Activated naive CD8-positive, alpha-beta T cell (primary cell): Measurements from ENCODE around the gene NECAB2.

Experiments used
- H3K27ac Mint-ChIP-seq: one replicate; pipeline ENCODE4 v1.8.0; 2021; ENCODE audit warnings: mixed read lengths
- H3K27me3 Mint-ChIP-seq: one replicate; pipeline ENCODE4 v1.8.0; 2021; ENCODE audit warnings: mixed read lengths
- H3K36me3 Mint-ChIP-seq: one replicate; pipeline ENCODE4 v1.8.0; 2021; ENCODE audit warnings: mixed read lengths
- H3K4me1 Mint-ChIP-seq: one replicate; pipeline ENCODE4 v1.8.0; 2021; ENCODE audit warnings: low read depth, mixed read lengths
- H3K4me3 Mint-ChIP-seq: one replicate; pipeline ENCODE4 v1.8.0; 2021; ENCODE audit warnings: mild to moderate bottlenecking, mixed read lengths
- H3K9me3 Mint-ChIP-seq: one replicate; pipeline ENCODE4 v1.8.0; 2021; ENCODE audit warnings: low read depth, mixed read lengths

The NECAB2 gene

DNA sequence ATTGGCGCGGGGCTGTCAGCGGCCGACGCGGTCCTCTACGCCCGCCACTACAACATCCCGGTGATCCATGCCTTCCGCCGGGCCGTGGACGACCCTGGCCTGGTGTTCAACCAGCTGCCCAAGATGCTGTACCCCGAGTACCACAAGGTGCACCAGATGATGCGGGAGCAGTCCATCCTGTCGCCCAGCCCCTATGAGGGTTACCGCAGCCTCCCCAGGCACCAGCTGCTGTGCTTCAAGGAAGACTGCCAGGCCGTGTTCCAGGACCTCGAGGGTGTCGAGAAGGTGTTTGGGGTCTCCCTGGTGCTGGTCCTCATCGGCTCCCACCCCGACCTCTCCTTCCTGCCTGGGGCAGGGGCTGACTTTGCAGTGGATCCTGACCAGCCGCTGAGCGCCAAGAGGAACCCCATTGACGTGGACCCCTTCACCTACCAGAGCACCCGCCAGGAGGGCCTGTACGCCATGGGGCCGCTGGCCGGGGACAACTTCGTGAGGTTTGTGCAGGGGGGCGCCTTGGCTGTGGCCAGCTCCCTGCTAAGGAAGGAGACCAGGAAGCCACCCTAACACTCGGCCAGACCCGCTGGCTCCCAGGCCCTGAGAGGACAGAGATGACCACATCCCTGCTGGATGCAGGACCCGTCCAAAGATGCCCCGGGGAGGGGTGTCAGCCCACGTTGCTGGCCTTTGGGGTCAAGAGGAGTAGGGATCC is 2.4 kb upstream of the NECAB2 start:
- Mint-ChIP-seq H3K9me3 (no peaks in the 10 kb centered on the region), H3K36me3 (peaks cover 2% of the 10 kb centered on the region), H3K27ac (no peak overlapping the region), H3K4me3 (no peak overlapping the region), H3K27me3 (peaks cover 7% of the 10 kb centered on the region), H3K4me1 (peaks cover 4% of the 10 kb centered on the region)

- no peaks in the 10 kb centered on the region for H3K9me3 Mint-ChIP-seq
- no peak overlapping the region for H3K27ac Mint-ChIP-seq
- peaks cover 7% of the 10 kb centered on the region for H3K27me3 Mint-ChIP-seq
- H3K4me3 Mint-ChIP-seq = no peak overlapping the region
- H3K36me3 Mint-ChIP-seq = peaks cover 2% of the 10 kb centered on the region
- H3K4me1 Mint-ChIP-seq = peaks cover 4% of the 10 kb centered on the region
Observed at GRCh38 chr16:83966153-83966696, 1.8 kb upstream of the NECAB2 start.

DNA sequence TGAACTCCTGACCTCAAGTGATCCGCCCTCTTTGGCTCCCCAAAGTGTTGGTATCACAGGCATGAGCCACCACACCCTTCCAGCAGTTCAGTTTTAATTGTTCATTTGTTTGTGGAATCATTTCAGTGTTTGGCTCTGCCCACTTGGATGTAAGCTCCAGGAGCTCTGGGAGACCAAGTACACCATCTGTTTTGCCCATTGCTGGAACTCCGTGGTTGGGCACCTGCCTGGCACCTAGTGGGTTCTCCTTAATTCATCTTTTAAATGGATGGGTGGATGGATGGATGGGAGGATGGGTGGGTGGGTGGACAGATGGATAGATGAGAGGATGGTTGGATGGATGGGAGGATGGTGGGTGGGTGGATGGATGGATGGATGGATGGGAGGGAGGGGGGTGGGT is 953 bp upstream of the NECAB2 start:
- Mint-ChIP-seq H3K27ac (no peak overlapping the region), H3K36me3 (peaks cover 2% of the 10 kb centered on the region), H3K4me1 (peaks cover 4% of the 10 kb centered on the region), H3K4me3 (no peak overlapping the region), H3K9me3 (no peaks in the 10 kb centered on the region), H3K27me3 (peaks cover 7% of the 10 kb centered on the region)

GRCh38 chr16:83968306-83968851 is 335 bp downstream of the NECAB2 start:
- Mint-ChIP-seq H3K27me3 (peaks cover 7% of the 10 kb centered on the region), H3K9me3 (no peaks in the 10 kb centered on the region), H3K36me3 (peaks cover 2% of the 10 kb centered on the region), H3K27ac (no peak overlapping the region), H3K4me3 (no peak overlapping the region), H3K4me1 (peaks cover 4% of the 10 kb centered on the region)

DNA sequence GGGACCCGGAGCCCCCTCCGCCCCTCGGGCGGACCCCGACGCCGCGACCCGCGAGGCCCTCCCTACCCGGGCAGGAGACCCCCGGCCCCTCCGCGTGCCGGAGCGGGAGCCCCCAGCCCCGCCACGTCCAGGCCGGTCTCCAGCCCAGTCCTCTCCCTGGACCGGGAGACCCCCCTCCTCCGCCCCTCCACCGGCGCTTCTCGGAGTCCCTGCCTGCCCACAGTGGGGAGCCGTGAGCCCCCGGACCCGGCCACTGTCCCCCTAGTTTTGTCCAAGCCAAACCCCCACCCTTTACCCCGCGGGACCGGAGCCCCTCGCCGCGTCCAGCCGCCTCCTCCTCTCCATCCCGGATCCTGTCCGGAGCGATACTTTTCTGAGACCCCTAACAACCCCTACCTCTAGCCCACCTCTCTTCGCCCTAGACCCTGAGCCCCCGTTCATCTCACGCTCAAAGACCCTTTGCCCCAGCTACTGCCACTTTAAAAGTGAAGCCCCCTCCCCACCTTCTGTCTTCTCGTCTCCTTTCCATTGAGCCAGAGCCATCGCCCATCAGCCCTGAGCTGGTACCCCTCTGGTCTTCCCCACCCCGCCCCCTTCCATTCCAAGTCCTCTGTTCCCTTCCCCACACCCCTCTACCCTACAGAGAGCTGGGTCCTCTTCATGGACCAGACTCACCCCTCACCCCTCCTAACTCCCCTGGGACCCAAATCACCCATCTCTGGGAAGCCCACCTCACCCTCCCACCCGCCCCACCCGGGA is 1.0 kb downstream of the NECAB2 start:
- no peak overlapping the region for H3K27ac Mint-ChIP-seq
- H3K4me3 Mint-ChIP-seq = peak overlapping the region; percentile 46
- H3K36me3 Mint-ChIP-seq = peaks cover 2% of the 10 kb centered on the region
- no peaks in the 10 kb centered on the region for H3K9me3 Mint-ChIP-seq
- H3K4me1 Mint-ChIP-seq = peaks cover 4% of the 10 kb centered on the region
- peaks cover 7% of the 10 kb centered on the region for H3K27me3 Mint-ChIP-seq

DNA sequence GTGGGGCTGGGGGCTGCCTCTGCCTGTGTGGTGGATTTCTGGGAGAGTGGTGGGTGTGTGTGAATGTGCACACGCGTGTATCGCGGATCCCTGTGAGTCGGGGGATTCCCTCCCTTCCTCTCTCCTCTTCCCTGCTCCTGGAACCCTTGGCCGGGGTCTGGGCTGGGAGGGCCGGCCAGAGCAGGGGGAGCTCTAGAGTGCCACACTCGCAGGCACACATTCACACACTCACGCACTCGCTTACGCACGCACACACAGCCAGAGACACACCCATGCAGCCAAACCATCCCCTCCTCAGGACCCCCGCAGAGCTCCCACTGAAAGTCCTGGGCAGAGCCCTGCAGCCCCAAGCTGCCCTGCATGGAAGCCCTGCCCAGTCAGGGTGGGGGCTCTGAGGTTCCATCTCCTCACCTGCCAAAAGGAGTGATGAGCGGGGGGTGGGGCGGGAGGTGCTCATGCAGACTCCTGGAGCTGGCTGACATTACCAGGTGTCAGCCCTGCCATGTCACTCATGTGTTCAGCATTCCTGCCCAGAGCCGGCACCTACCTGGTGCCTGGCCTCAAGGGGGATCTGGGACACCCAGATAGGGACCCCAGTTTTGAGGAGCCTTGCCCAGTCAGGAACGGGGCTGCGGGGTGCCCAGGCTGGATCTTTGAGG is 1.9 kb downstream of the NECAB2 start:
- Mint-ChIP-seq H3K4me3 (peak overlapping the region; percentile 46), H3K4me1 (peaks cover 4% of the 10 kb centered on the region), H3K36me3 (peaks cover 2% of the 10 kb centered on the region), H3K27me3 (peaks cover 7% of the 10 kb centered on the region), H3K9me3 (no peaks in the 10 kb centered on the region), H3K27ac (no peak overlapping the region)

DNA sequence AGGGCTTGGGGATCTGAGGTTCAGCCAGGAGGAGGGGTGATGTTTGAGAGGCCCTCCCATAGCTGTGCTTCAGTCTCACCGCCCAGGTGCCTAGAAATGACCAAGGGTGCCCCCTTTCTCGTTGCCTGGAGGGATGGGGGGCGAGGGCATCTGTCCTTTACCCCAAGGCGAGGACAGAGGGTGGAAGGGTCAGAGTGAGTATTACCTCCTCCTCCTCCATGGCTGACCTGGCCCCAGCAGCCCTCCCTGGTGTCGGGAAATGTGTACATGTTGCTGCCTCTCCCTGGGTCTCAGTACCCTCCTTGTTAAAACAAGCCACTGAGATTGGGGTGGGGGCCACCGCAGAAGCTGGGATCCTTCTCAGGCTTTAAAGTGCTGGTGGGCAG is 2.4 kb downstream of the NECAB2 start:
- Mint-ChIP-seq H3K4me3 (no peak overlapping the region), H3K27ac (no peak overlapping the region), H3K4me1 (peaks cover 4% of the 10 kb centered on the region), H3K36me3 (peaks cover 2% of the 10 kb centered on the region), H3K27me3 (peaks cover 7% of the 10 kb centered on the region), H3K9me3 (no peaks in the 10 kb centered on the region)

GRCh38 chr16:83971165-83972130 is 3.4 kb downstream of the NECAB2 start:
- no peak overlapping the region for H3K27ac Mint-ChIP-seq
- no peaks in the 10 kb centered on the region for H3K9me3 Mint-ChIP-seq
- peaks cover 4% of the 10 kb centered on the region for H3K4me1 Mint-ChIP-seq

DNA sequence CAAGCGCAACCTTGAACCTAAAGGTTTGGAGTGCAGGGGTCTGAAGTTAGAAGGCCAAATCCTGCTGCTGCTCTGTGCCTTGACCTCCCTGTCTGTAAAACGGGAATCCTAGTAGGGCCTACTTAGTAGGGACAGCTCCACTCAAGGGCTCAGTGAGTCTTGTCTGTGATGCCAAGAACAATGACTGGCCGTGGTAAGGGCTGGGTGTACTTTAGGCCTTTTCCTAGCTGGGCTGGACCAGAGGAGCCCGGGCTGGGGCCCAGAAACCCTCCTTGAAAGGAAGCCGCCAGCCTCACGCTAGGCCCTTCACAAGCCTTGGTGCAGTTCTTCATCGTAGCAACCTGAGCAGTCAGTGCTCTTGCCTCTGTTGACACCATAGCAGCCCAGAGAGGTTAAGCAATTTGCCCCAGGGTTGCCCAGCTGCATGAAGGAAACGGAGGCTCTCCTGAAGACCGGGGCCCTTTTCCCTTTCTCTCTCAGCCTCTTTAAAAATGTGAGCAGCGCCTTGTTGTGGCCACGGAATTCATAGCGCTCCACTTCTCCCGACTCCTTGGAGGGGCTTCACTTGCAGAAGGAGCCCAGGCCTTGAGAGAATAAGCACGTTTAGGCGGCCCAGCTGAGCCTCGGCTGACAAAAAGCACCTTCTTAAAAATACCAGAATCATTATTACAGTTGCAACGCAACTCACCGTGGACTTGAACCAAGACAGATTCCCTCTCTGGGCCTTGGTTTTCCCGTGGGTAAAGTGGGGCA is 4.4 kb downstream of the NECAB2 start:
- H3K4me1 Mint-ChIP-seq = peaks cover 4% of the 10 kb centered on the region
- H3K27me3 Mint-ChIP-seq = peaks cover 7% of the 10 kb centered on the region
- H3K9me3 Mint-ChIP-seq = no peaks in the 10 kb centered on the region
- H3K4me3 Mint-ChIP-seq = no peak overlapping the region
- no peaks in the 10 kb centered on the region for H3K36me3 Mint-ChIP-seq
- no peak overlapping the region for H3K27ac Mint-ChIP-seq

More at GRCh38 chr16:83971165-83972130, 3.4 kb downstream of the NECAB2 start:
- Mint-ChIP-seq H3K36me3 (peaks cover 2% of the 10 kb centered on the region), H3K27me3 (peaks cover 7% of the 10 kb centered on the region), H3K4me3 (no peak overlapping the region)

- H3K27ac Mint-ChIP-seq = no peak overlapping the region
- H3K4me1 Mint-ChIP-seq = peaks cover 3% of the 10 kb centered on the region
- H3K27me3 Mint-ChIP-seq = peaks cover 4% of the 10 kb centered on the region
- no peaks in the 10 kb centered on the region for H3K36me3 Mint-ChIP-seq
- no peaks in the 10 kb centered on the region for H3K9me3 Mint-ChIP-seq
- H3K4me3 Mint-ChIP-seq = no peak overlapping the region
Observed at GRCh38 chr16:83973077-83973476, 5.0 kb downstream of the NECAB2 start.

GRCh38 chr16:83973581-83974385 is 5.7 kb downstream of the NECAB2 start:
- H3K4me3 Mint-ChIP-seq = no peak overlapping the region
- no peak overlapping the region for H3K27ac Mint-ChIP-seq
- no peaks in the 10 kb centered on the region for H3K9me3 Mint-ChIP-seq
- no peaks in the 10 kb centered on the region for H3K36me3 Mint-ChIP-seq
- peaks cover 3% of the 10 kb centered on the region for H3K4me1 Mint-ChIP-seq
- H3K27me3 Mint-ChIP-seq = peaks cover 4% of the 10 kb centered on the region

GRCh38 chr16:83974475-83974874 is 6.4 kb downstream of the NECAB2 start:
- Mint-ChIP-seq H3K36me3 (no peaks in the 10 kb centered on the region), H3K9me3 (no peaks in the 10 kb centered on the region), H3K4me3 (no peak overlapping the region)

More at GRCh38 chr16:83974475-83974874, 6.4 kb downstream of the NECAB2 start:
- Mint-ChIP-seq H3K4me1 (no peaks in the 10 kb centered on the region), H3K27me3 (peaks cover 3% of the 10 kb centered on the region), H3K27ac (no peak overlapping the region)
